Iris pigment epithelial cell (primary cell): ENCODE measurements around the gene NFIA.
A peak's percentile ranks its signal among the peaks of the same experiment; 100 is the strongest.

Experiments used
- DNase-seq: peaks from one replicate; pipeline ENCODE4 v3.0.0-alpha.2; 2011; ENCODE audit warnings: low read depth

Gene NFIA

GRCh38 chr1:61130338-61131000, 48.1 kb downstream of the NFIA start:
- no peak for DNase-seq

GRCh38 chr1:61131248-61131647, 48.9 kb downstream of the NFIA start:
- no peak for DNase-seq

GRCh38 chr1:61131716-61132115, 49.4 kb downstream of the NFIA start:
- DNase-seq: peak; percentile 63

GRCh38 chr1:61132176-61132638, 49.8 kb downstream of the NFIA start:
- peak; percentile 71 for DNase-seq

- DNase-seq: peak; percentile 71
These were observed 50.4 kb downstream of the NFIA start for GRCh38 chr1:61132645-61133334.

- DNase-seq: no peak
These were observed 51.1 kb downstream of the NFIA start for GRCh38 chr1:61133335-61134019.

- no peak for DNase-seq
These were observed 52.9 kb downstream of the NFIA start for GRCh38 chr1:61135291-61135690.

GRCh38 chr1:61138305-61138704, 55.9 kb downstream of the NFIA start:
- DNase-seq: no peak

GRCh38 chr1:61138921-61139774, 56.8 kb downstream of the NFIA start:
- DNase-seq: peak; percentile 85

- DNase-seq: no peak
These were observed 57.6 kb downstream of the NFIA start for GRCh38 chr1:61139775-61140549.

- no peak for DNase-seq
These were observed 58.4 kb downstream of the NFIA start for GRCh38 chr1:61140778-61141177.

- DNase-seq: peak; percentile 80
These were observed 59.1 kb downstream of the NFIA start for GRCh38 chr1:61141288-61142042.

- no peak for DNase-seq
These were observed 59.7 kb downstream of the NFIA start for GRCh38 chr1:61142043-61142440.

- DNase-seq: no peak
These were observed 60.6 kb downstream of the NFIA start for GRCh38 chr1:61142726-61143500.

- DNase-seq: peak; percentile 33
These were observed 61.6 kb downstream of the NFIA start for GRCh38 chr1:61143821-61144424.

- DNase-seq: no peak
These were observed 66.9 kb downstream of the NFIA start for GRCh38 chr1:61149010-61149860.

- no peak for DNase-seq
These were observed 69.2 kb downstream of the NFIA start for GRCh38 chr1:61151565-61151964.

- DNase-seq: no peak
These were observed 69.7 kb downstream of the NFIA start for GRCh38 chr1:61152066-61152465.
